TTC549 (cell line): Measurements from ENCODE around the gene AKIRIN2.

Experiments used
- FAIRE-seq: peaks from 2 replicates; lab custom pipeline; 2012; peaks lifted over from hg19 to GRCh38; lab: Jason Lieb, UNC

AKIRIN2 gene

DNA sequence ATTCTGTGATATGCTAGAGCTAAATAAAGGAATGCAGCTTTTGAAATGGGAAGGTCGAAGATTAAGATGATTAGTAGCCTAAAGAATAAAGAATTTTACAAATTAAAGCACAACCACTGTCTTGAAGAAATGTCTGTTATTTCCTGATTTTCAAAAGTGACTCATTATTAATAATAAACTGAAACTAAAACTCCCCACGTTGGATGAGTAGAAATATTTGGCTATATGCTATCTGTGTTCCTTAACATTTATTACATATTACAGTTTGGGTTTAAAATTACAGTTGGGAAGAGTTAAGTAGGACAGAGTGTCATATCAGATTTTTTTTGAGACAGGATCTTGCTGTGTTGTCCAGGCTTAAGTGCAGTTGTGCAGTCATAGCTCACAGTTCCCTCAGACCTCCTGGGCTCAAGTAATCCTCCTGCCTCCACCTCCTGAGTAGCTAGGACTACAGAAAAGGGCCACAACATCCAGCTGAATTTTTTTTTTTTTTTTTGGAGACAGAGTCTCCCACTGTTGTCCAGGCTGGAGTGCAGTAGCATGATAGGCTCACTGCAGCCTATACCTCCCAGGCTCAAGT, 47.1 kb downstream of the AKIRIN2 start:
- no peak for FAIRE-seq

DNA sequence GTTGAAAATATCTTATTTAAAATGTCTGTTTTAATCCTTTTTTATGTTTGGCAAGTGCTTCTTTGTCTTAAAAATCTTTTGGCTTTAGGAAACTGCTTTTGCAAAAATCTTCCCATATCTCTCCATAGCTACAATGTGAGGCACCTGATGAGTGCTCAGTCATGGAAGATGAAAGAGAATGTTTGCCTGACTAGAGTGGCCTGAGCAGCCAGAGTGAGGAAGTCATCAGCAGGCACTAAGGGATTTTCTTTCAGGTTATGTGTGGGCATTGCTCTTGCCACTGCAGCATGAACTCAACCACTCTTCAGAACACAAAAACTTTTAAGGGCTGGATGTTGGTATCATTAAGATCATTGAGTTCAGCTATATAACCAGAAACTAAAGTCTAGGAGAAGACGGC, 47.9 kb downstream of the AKIRIN2 start:
- FAIRE-seq: no peak

DNA sequence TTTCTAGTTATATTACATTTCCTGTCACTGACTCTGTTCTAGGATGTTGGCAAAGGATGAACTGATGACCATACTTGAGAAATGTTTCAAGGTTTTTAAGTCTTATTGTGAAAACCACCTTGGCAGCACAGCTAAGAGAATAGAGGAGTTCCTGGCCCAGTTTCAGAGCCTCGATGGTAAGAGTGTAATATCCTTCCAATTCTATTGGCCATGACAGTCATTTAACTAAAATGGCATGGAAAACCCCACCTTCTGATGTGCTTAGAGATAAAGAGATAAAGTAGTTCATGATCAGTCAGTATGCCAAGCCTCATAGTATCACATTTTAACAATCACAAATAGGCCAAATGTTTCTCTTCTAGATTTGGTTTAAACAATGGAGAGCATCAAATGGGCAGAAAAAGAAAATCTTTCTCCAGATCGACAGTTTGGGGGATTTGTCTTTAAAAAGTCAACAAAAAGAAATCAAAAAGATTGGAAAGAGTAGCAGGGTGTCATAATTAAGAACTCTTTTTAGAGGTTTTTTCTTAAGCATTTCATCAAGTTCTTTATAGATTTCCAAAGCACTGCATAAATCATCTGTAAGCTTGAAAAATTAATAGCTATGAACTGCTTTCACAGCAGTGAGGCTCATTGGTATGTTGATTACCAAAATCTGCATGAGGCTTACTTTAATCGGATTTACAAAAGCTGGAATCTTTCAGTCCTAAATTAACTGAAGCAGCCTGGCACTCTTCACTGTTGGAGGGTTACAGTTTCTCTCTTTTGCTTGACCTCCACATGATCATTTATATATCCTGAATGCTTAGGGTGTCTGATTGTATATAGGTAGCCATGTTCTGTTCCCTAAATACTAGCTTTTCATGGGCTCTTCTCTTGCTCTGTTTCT, 48.7 kb downstream of the AKIRIN2 start:
- FAIRE-seq: no peak

DNA sequence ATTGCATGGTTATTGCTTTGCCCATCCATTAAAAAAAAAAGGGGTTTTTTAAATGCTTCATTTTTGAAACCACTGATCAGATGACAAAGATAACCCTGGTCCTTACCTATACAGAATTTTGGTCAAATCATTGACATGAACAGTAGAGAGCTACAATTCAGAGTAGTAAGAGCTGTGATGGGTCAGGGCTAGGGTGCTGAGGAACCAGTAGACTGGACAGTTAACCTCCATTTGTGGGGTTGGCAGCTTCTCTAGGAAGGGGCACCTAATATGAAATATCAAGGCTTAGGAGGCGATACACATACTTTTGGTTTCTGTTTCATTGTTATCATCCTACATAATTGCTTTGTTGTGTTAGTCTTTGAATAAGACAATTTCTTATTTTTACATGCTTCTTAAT, 57.0 kb downstream of the AKIRIN2 start:
- no peak for FAIRE-seq

DNA sequence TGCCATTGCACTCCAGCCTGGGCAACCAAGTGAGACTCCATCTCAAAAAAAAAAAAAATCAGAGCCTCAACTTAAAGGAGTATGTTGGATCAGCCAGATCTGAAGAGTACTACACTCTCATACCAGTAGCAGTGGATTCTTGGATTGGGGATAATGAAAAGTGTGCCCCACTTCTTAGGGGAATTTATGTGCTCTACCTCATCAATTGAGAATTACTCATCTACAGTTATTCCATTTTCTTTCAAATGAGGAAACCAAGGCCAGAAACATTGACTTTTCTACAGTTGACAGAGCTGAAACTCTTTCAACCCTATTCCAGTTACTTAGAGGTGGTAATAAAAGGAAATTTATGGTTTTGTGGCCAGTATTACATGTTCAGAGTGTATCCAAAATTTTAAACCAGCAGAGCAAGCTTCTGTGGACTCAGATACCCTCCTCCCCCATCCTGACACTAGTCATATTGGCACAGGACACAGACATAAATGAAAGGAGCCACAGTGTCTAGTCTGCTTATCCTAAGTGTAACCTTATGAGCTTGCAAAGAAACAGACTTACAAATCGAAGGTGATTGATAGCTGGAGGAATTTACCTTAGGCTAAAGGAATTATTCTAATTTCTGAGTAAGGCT, 60.9 kb downstream of the AKIRIN2 start:
- FAIRE-seq: no peak

DNA sequence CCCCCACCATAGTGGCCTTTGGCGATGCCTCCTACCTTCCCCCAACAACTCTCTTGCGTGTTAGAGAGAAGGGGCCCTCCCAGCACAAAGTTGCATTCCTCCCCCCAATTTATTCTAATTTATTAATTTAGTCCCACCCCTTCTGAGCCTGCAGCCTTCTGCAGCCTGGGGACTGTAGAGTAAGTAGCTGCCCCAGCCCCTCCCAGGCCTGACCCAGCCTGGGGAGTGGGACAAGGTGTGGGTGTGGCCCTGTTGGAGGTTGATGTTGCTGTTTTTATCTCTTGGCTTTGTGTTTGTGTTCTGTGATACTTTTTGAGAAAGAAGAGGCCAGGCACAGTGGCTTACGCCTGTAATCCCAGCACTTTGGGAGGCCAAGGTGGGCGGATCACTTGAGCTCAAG, 62.7 kb downstream of the AKIRIN2 start:
- FAIRE-seq: no peak

DNA sequence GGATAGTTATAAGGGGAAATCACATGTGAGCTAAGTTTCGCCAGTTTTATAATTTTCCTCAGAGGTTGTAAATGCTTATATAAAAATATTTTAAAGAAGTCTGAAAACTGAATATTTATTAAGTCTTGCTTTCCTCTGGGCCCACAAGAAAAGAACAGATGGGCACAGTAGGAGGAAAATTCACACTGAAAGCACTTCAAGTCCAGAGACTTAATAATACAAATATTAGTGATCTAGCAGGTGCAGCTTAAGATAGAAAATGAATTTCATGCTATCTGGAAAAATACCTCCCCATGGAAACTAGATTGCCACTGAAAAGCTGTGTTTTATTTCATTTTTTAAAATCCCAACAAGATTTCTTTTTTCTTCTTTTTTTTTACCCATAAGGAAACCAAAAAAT, 64.9 kb downstream of the AKIRIN2 start:
- no peak for FAIRE-seq

DNA sequence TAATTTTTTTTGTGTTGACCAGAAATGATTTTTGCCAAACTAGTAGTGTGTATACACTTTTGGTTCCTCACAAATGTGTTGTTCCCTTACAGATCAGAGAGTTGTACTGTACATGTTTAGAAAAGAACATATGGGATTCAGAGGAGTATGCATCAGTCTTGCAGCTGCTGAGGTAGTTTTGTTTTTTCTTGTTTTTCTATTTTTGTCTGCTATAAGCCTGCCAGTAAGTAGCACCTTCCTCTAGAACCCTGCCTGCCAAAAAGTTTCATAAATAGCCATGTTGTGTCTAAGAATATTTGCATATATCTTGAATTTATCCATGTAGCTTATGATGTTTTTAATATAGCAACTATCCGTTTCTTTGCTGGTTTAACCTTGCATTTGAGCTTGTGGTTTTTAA, 65.7 kb downstream of the AKIRIN2 start:
- no peak for FAIRE-seq

DNA sequence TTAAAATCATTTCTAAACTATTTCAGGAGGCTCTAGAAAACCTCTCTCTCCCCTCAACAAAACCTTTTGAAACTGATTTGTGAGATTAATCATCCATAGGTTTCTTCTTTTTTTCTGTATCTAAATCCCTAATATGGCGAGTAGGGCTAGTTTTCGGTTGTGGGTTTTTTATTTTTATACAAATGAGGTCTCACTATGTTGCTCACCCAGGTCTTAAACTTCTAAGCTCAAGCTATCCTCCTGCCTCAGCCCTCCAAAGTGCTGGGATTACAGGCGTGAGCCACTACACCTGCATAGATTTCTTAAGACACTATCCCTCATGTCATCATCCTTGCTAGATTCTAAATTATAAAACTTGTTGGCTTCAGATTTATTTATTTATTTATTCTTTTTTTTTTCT, 68.2 kb downstream of the AKIRIN2 start:
- FAIRE-seq: no peak

DNA sequence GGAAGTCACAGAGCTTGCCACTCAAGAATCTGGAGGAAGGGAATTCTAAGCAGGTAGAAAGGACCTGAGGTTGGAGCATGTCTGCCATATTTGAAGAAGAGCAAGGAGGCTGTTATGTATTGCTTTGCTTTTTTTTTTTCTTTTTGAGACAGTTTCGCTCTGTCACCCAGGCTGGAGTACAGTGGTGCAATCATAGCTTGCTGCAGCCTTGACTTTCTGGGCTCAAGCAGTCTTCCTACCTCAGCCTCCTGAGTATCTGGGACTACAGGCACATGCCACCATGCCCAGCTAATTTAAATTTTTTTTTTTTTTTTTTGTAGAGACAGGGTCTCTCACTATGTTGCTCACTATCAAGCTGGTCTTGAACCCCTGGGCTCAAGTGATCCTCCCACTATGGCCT, 71.3 kb downstream of the AKIRIN2 start:
- FAIRE-seq: no peak

DNA sequence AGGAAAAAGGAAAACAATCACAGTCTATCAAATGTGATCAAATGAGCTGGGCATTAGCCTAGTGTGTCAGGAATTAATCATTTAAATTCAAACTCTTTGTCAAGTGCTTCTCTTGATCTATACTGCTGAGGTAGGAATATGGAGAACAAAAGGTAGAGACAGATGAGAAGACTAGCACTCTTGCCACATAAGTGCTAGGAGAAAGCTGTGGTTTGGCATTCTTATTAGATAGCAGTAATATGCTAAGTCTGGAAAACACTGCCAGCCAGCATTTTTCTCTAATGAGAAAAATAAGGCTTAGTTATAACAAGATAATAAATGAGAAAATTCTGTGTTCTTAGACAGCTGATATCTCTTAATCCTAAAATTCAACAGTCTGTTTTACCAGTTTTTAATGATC, 73.2 kb downstream of the AKIRIN2 start:
- FAIRE-seq: no peak

DNA sequence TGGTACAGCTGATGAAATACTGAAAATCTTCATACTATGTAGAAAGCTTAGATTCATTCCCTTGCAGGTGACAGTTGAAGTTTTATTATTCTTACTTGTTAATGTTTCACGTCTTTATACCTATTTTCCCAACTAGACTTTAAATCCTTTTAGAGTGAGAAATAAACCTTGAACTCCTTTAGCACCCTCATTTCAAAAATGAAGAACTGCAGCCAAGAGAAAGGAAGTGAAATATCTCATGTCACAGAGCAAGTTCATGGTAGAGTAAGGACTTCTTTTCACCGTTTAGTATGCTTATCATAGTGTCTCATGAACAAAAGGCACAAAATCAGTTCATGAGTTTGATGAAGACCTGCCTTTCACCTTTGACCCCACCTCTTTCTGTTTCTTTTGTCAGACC, 73.6 kb downstream of the AKIRIN2 start:
- FAIRE-seq: no peak
